Inflammatory macrophage treated with lipopolysaccharide for 1 hour (primary cell): ENCODE results near the gene ZNF670.

Experiments used
- DNase-seq, 2 donors: peaks; one replicate each; pipeline ENCODE4 v3.0.0-alpha.2; 2020 to 2022

Gene ZNF670

DNA sequence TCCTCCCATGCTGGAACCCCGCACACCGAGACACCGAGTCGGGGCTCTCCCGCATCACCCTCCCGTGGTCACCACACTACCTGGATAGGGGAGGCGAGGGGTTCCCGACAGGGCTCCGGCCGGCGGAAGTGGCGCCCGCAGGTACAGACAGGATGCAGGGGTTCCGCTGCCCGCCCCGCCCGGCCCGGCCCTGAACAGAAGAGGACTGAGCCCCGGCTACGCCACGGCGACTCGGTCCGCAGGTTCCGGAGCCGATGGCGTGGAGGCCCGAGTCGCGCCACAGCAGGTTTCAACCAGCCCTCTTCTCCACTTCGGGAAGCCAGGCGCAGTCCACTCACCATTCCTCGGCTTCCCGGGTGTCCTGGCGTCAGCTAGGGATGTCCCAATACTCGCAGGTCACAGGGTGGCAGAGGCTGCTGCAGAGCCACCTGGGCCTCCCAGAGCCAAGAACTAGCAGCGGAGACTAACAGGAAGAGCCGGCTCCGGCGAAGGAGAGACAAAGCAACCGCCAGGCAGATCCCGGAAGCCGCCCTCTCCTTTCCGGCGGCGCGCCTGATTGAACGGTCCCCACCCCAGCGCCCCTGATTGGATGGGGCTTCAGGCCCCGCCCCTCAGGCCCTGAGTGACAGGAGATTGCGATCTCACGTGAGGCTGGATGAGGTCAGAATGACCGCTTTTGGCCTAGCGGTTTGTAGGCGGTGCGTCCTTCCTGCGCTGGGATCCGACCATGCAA is 25.4 kb upstream of the ZNF670 start, which contains the start of gene ZNF669:
TSS of gene ZNF669 (minus strand) at position 498 of the 733 bp plus-strand sequence. CDS start at position 341, 157 bp downstream.
- DNase-seq: peak; percentile 94 to 97

GRCh38 chr1:247102381-247102780 is 23.8 kb upstream of the ZNF670 start:
- no peak for DNase-seq

GRCh38 chr1:247100676-247101279 is 22.2 kb upstream of the ZNF670 start:
- no peak for DNase-seq

- DNase-seq: no peak
Measured at GRCh38 chr1:247096958-247097357, 18.3 kb upstream of the ZNF670 start.

DNA sequence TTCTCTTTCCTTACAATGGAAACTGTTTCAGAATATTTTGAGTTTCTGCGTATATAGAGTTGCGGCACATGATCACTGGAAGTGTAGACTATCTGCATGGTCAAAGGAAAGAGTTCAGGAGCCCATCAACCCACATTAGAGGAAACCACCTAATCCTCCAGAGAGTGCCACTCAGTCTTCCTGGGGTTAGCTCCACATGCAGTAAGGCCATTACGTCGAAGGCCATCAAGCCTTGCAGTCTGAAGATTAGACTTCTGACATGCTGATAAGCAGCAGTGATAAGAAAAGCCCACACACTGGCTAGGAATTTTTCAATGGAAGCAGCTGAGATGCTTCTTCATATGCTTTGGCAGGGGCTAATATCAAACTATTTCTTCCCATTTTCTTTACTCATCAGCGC is 17.9 kb upstream of the ZNF670 start:
- DNase-seq: no peak

GRCh38 chr1:247096112-247096511 is 17.5 kb upstream of the ZNF670 start:
- no peak for DNase-seq

DNA sequence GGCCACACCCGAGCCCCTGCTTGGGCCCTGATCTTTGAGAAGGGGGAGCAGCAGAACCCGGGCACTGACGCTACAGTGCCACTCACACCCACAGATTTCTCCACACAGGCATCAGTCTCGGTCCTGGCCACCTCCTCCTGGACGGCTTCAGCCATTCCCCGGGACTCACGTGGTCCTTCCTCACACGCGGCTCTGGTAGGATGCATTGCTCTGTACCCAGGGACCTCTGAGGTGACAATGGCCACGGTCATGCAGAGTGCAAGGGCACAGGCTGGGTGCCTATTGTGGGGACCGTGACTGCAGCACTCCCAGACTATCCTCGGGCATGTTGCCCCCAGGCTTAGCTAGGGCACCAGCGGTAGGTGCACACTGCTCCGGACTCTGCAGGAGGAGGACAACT is 11.8 kb upstream of the ZNF670 start:
- no peak for DNase-seq

DNA sequence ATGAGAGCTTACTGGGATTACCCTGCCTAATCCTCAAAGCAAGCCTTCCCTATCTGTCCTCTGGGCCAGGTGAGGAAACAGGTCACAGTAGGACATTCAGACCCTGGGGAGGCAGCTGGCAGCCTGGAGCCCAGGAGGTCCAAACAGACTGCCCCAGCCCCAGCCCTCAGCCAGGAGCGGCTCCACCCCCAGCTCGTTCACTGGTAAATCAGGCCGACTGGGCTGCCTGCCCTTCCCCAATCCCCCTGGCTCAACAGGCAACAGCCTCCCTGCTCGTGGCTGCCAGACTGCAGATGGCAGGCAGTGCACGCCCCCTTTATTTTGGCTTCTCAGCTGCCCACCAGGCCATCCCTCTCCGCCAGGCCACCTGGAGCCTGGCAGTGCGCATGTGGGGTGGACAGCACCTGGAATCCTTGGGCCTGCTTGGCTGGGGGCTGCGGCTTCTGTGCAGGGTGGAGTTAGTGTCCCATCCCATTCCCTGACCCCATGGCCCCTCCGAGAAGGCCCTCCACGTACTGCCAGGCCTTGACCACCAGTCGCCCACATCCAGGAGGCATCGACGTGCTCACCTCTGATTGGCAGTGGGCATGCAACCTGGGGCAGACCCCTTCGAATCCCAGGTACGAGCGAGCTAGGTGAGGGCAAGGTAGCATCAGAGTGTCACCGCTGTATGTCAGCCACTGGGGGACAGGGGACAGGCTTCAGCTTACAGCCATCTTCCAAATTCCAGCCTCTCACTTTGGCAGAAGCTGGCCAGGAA is 11.2 kb upstream of the ZNF670 start:
- DNase-seq: no peak

GRCh38 chr1:247088967-247089366 is 10.4 kb upstream of the ZNF670 start:
- no peak for DNase-seq

DNA sequence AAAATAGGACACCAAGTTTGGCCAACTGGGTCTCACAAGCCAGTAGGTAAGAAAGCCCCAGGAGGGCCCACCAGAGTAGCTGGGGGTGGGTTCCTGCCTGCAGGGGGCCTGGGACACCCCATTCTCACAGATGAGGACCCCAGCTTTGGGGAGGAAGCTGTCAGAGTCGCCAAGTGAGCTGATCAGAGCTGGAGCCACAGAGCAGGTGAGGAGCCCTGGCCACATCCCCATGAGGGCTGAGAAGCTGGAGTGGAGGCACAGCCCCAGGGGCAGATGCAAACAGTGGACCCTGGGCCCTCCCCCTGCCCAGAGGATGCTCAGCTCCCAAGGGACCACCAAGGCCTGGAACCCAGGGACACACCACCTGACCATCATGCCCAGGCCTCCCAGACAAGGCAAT is 8.6 kb upstream of the ZNF670 start:
- no peak for DNase-seq

- DNase-seq: no peak
Measured at GRCh38 chr1:247085310-247085709, 6.7 kb upstream of the ZNF670 start.

DNA sequence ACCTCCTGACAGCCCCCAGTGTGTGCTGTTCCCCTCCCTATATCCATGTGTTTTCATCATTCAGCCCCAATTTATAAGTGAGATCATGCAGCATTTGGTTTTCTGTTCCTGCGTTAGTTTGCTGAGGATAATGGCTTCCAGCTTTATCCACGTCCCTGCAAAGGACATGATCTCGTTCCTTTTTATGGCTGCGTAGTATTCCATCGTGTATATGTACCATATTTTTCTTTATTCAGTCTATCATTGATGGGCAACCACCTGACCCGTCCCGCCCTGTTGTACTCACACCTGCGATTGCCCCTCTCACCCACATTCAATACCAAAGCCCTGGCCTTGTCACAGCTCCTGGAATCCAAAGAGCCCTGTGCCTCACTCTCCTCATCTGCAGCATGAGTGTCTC is 6.2 kb upstream of the ZNF670 start:
- DNase-seq: no peak

DNA sequence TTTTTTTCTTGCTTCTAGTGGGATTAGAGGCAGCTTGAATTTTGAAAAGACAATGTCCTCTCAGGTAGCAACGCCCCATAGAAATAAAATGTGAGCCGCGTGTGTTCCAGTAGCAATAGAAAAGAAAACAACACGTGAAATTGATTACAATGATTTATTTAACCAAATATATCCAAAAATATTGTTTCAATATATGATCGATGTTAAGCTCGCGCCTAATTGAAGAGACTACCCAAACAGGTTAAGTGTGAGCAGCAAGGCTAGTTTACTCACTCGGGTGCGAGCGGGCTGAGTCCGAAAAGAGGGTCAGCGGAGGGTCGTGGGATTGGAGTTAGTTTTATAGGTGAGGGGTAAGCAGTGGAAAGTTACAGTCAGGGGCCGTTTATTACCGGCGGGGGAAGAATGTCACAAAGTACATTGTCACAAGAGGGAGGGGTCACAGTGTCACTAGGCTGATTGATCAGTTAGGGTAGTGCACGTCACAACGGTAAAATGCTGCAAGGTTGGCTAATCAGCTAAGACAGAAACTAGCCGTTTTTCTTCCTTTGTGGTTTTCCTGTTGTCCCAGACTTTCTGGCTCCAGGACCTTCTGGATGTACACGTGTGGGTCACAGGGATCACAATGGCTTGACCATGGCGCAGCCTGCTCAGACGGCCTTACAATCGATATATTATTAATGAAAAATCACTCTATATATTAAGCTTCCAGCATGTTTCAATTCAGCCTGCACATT is 697 bp upstream of the ZNF670 start:
- DNase-seq: no peak

DNA sequence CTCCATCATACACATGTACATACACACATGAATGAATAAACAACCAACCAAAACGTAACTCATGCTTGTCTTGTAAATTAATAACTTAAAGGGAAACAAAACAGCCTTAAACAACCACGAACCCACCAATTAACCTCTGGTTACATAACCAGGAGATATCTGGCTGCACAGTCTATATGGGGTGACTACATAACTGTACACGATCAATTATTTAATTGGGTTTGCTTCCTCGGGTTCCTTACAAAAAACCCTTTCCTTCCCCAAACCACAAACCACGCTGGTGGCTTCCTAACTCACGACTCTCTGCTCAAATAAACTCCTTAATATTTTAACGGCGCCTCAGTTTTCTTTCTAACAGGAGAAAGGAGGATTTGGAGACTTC is 744 bp downstream of the ZNF670 start:
- peak; percentile 10 to 23 for DNase-seq

- no peak for DNase-seq
Measured at GRCh38 chr1:247077213-247077612, 1.4 kb downstream of the ZNF670 start.

DNA sequence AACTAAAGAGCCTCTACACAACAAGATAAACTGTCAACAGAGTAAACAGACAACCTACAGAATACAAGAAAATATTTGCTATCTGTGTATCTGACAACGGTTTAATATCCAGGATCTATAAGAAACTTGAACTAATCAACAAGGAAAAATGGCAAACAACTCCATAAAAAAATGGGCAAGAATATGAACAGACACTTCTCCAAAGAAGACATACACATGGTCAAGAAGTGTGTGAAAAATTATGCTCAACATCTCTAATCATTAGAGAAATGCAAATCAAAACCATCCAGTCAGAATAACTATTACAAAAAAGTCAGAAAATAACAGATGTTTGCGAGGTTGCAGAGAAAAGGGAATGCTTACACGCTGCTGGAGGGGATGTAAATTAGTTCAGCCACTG is 8.0 kb downstream of the ZNF670 start:
- DNase-seq: no peak

GRCh38 chr1:247064304-247064703 is 14.3 kb downstream of the ZNF670 start:
- no peak for DNase-seq

- peak in 1 of 2 donors; percentile 0 for DNase-seq
Measured at GRCh38 chr1:247060771-247061170, 17.8 kb downstream of the ZNF670 start.

GRCh38 chr1:247056071-247056470 is 22.5 kb downstream of the ZNF670 start:
- no peak for DNase-seq

DNA sequence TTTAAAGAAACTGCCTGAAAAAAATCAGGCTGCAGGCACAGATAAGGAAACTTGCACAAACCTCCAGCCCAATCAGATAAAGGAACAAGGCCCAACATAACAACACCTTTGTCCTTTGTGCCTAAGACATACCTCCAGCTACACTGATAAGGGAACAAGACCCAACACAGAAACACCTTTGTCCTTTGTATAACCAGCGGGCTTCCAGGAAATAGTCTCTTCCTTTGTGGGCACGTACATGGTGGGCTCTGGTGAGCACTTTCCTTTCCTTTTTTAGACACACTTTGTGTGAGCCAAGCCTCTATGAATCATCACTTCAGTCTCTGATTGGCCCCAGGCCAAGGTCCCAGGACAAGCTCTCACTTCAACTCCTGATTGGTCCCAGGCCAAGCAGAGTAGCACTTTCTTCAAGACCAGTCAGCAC is 23.6 kb downstream of the ZNF670 start:
- no peak for DNase-seq

DNA sequence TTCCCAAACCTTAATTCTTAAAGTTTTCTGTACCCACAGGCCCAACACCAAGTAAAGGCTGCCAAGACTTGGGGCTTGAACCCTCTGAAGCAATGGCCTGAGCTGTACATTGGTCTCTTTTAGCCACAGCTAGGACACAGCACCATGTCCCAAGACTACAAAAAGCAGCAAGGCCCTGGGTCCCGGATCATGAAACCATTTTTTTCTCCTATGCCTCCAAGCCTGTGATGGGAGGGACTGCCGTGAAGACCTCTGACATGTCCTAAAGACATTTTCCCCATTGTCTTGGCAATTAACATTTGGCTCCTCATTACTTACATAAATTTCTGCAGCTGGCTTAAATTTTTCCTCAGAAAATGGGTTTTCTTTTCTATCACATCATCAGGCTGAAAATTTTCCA is 30.9 kb downstream of the ZNF670 start:
- DNase-seq: no peak

DNA sequence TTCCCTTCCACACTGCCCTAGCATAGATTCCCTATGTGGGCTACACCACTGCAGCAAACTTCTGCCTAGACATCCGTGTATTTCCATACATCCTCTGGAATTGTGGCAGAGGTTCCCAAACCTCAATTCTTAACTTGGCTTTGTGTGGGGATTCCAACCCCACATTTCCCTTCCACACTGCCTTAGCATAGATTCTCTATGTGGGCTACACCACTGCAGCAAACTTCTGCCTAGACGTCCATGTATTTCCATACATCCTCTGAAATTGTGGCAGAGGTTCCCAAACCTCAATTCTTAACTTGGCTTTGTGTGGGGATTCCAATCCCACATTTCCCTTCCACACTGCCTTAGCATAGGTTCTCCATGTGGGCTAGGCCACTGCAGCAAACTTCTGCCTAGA is 31.4 kb downstream of the ZNF670 start:
- no peak for DNase-seq

DNA sequence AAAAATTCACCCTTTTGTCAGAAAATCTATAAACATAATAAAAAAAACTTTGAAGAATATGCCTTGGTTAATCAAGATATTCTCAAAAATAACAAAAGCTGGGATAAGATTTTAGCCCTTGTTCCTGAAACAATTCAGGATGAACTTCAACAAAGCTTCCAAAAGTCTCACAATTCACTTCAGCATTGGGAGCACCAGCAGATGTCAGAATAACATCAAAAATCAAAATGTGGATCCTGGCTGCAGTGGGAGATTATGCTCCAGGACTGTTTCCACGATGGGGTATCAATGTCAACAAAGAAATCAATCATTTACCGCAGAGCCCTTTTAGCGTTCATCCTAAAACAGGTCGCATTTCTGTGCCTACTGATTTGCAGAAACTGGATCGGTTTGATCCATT is 35.2 kb downstream of the ZNF670 start:
- no peak for DNase-seq
